ENCODE measurements around the gene TRAF2. TPM values are rescaled to one million over a fixed set of nuclear protein-coding genes. Genes with fewer than 3 reads are reported as not detected.

Gene TRAF2
- total and polyA plus RNA-seq, 2 of the 13 experiments (the other 11 are each of a cell fraction or from before 2014, with no cell fraction given), result 12.4 to 13.6 TPM

DNA sequence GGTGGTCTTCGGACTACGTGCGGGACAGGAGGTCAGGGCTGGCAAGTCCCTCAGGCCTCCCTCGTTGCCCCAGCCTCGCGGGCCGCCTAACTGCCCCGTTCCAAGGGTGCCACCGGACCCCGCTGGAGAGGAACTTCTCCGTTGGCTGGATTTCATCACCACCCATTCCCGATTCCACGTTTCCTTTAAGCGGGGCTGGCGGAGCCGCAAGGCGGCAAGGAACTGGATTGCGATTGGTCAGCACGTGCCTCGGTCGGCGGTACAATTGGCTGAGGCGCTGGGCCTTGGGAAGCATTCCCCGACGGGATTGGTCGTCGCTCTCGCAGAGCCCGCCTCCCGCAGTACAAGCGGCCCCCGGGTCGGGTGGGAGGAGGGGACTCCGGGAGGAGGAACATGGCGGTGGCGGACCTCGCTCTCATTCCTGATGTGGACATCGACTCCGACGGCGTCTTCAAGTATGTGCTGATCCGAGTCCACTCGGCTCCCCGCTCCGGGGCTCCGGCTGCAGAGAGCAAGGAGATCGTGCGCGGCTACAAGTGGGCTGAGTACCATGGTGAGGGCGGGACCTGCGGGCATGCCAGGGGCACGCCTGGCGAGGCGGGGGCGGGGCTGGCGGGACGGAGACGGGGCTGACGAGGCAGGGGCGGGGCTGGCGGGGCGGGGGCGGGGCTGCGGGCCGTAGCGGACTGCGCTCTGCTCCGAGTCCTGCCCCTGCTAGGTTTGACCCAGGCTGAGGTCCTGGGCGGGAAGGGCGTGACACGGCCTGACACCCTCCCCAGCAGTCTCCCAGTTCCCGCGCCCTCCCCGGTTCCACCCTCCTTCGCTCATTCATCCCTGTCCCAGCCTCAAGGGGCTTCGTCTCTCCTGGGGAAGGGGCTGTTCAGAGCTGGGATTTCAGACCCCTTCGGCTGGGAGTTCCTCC lies 37.0 kb upstream of the TRAF2 start, which contains the start of gene PHPT1 (continued):
- TF ChIP-seq ZBTB7B (CRISPR knock-in tag; IDR thresholded peaks at IDR 0.05), result peak; percentile 56
- TF ChIP-seq ZNF781 (CRISPR knock-in tag; IDR thresholded peaks at IDR 0.05; ENCODE audit: borderline replicate concordance, not compliant biosample characterization), result peak; percentile 59
- TF ChIP-seq, protein P1, sequence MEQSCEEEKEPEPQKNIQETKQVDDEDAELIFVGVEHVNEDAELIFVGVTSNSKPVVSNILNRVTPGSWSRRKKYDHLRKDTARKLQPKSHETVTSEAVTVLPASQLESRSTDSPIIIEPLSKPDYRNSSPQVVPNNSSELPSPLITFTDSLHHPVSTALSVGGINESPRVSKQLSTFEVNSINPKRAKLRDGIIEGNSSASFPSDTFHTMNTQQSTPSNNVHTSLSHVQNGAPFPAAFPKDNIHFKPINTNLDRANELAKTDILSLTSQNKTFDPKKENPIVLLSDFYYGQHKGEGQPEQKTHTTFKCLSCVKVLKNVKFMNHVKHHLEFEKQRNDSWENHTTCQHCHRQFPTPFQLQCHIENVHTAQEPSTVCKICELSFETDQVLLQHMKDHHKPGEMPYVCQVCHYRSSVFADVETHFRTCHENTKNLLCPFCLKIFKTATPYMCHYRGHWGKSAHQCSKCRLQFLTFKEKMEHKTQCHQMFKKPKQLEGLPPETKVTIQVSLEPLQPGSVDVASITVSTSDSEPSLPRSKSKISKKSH (CRISPR knock-in tag; IDR thresholded peaks at IDR 0.05; ENCODE audit: borderline replicate concordance), result peak; percentile 57; the same call in 1 of the 2 replicates
- TF ChIP-seq, protein P2, sequence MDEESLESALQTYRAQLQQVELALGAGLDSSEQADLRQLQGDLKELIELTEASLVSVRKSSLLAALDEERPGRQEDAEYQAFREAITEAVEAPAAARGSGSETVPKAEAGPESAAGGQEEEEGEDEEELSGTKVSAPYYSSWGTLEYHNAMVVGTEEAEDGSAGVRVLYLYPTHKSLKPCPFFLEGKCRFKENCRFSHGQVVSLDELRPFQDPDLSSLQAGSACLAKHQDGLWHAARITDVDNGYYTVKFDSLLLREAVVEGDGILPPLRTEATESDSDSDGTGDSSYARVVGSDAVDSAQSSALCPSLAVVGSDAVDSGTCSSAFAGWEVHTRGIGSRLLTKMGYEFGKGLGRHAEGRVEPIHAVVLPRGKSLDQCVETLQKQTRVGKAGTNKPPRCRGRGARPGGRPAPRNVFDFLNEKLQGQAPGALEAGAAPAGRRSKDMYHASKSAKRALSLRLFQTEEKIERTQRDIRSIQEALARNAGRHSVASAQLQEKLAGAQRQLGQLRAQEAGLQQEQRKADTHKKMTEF (CRISPR knock-in tag; IDR thresholded peaks at IDR 0.05), result peak; percentile 58; the same call in 1 of the 2 replicates
- TF ChIP-seq ZNF569 (CRISPR knock-in tag; IDR thresholded peaks at IDR 0.05; ENCODE audit: borderline replicate concordance), result no peak
- TF ChIP-seq, protein P3, sequence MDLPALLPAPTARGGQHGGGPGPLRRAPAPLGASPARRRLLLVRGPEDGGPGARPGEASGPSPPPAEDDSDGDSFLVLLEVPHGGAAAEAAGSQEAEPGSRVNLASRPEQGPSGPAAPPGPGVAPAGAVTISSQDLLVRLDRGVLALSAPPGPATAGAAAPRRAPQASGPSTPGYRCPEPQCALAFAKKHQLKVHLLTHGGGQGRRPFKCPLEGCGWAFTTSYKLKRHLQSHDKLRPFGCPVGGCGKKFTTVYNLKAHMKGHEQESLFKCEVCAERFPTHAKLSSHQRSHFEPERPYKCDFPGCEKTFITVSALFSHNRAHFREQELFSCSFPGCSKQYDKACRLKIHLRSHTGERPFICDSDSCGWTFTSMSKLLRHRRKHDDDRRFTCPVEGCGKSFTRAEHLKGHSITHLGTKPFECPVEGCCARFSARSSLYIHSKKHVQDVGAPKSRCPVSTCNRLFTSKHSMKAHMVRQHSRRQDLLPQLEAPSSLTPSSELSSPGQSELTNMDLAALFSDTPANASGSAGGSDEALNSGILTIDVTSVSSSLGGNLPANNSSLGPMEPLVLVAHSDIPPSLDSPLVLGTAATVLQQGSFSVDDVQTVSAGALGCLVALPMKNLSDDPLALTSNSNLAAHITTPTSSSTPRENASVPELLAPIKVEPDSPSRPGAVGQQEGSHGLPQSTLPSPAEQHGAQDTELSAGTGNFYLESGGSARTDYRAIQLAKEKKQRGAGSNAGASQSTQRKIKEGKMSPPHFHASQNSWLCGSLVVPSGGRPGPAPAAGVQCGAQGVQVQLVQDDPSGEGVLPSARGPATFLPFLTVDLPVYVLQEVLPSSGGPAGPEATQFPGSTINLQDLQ (CRISPR knock-in tag; IDR thresholded peaks at IDR 0.05), result 0 out of 2 replicates have a peak, but pooled peaks have one; percentile 51
- TF ChIP-seq NFYB (CRISPR knock-in tag; IDR thresholded peaks at IDR 0.05), result peak; percentile 98
- TF ChIP-seq THAP11 (CRISPR knock-in tag; IDR thresholded peaks at IDR 0.05), result peak; percentile 80
- TF ChIP-seq ZNF431 (CRISPR knock-in tag; IDR thresholded peaks at IDR 0.05; ENCODE audit: borderline replicate concordance, low read depth), result peak; percentile 60; the same call in 1 of the 2 replicates
- peak; percentile 43; the same call in 1 of the 2 replicates for TF ChIP-seq TBX2 (CRISPR knock-in tag; IDR thresholded peaks at IDR 0.05; ENCODE audit: borderline replicate concordance)
- TF ChIP-seq SMAD3 (CRISPR knock-in tag; IDR thresholded peaks at IDR 0.05), result peak; percentile 70; the same call in 1 of the 2 replicates
- peak; percentile 76 for TF ChIP-seq SSRP1 (CRISPR knock-in tag; IDR thresholded peaks at IDR 0.05)
- TF ChIP-seq, protein P4, sequence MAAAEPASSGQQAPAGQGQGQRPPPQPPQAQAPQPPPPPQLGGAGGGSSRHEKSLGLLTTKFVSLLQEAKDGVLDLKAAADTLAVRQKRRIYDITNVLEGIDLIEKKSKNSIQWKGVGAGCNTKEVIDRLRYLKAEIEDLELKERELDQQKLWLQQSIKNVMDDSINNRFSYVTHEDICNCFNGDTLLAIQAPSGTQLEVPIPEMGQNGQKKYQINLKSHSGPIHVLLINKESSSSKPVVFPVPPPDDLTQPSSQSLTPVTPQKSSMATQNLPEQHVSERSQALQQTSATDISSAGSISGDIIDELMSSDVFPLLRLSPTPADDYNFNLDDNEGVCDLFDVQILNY (CRISPR knock-in tag; conservative IDR thresholded peaks at IDR 0.05), result peak; percentile 80
- no peak; the same call in none of the 2 replicates for TF ChIP-seq ZNF350 (CRISPR knock-in tag; IDR thresholded peaks at IDR 0.05; ENCODE audit: borderline replicate concordance, low read depth)
- peak; percentile 34; the same call in 1 of the 2 replicates for TF ChIP-seq ZMYM3 (CRISPR knock-in tag; IDR thresholded peaks at IDR 0.05)
- TF ChIP-seq KLF12 (CRISPR knock-in tag; IDR thresholded peaks at IDR 0.05; ENCODE audit: borderline replicate concordance), result peak; percentile 74; the same call in 1 of the 2 replicates
- TF ChIP-seq, protein P5, sequence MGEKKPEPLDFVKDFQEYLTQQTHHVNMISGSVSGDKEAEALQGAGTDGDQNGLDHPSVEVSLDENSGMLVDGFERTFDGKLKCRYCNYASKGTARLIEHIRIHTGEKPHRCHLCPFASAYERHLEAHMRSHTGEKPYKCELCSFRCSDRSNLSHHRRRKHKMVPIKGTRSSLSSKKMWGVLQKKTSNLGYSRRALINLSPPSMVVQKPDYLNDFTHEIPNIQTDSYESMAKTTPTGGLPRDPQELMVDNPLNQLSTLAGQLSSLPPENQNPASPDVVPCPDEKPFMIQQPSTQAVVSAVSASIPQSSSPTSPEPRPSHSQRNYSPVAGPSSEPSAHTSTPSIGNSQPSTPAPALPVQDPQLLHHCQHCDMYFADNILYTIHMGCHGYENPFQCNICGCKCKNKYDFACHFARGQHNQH (CRISPR knock-in tag; IDR thresholded peaks at IDR 0.05), result peak; percentile 29; the same call in 1 of the 2 replicates
- TF ChIP-seq, protein P6, sequence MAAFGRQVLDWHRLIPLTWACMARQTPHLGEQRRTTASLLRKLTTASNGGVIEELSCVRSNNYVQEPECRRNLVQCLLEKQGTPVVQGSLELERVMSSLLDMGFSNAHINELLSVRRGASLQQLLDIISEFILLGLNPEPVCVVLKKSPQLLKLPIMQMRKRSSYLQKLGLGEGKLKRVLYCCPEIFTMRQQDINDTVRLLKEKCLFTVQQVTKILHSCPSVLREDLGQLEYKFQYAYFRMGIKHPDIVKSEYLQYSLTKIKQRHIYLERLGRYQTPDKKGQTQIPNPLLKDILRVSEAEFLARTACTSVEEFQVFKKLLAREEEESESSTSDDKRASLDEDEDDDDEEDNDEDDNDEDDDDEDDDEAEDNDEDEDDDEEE (CRISPR knock-in tag; IDR thresholded peaks at IDR 0.05), result 0 out of 2 replicates have a peak, but pooled peaks have one; percentile 46
